ENCODE measurements around the gene PSENEN.

PSENEN gene

GRCh38 chr19:35733180-35734125 lies 12.0 kb upstream of the PSENEN start:
- H3K4me3 ChIP-seq (ENCODE audit: low read depth, low read length), result no peak overlapping the region
- DNase-seq (ENCODE audit: low read depth), result no peak
- TF ChIP-seq CTCF (IDR thresholded peaks at IDR 0.05; ENCODE audit: control insufficient read depth, extremely low read depth, insufficient read depth), result no peak

GRCh38 chr19:35734273-35734672 lies 11.2 kb upstream of the PSENEN start:
- DNase-seq (ENCODE audit: low read depth), result no peak
- no peak overlapping the region for H3K4me3 ChIP-seq (ENCODE audit: low read depth, low read length)
- no peak for TF ChIP-seq CTCF (IDR thresholded peaks at IDR 0.05; ENCODE audit: control insufficient read depth, extremely low read depth, insufficient read depth)

GRCh38 chr19:35734889-35735288 lies 10.6 kb upstream of the PSENEN start:
- DNase-seq (ENCODE audit: low read depth), result no peak
- no peak for TF ChIP-seq CTCF (IDR thresholded peaks at IDR 0.05; ENCODE audit: control insufficient read depth, extremely low read depth, insufficient read depth)

GRCh38 chr19:35736913-35737886 lies 8.3 kb upstream of the PSENEN start:
- 0 out of 2 replicates have a peak, but pooled peaks have one; percentile 18 for TF ChIP-seq CTCF (IDR thresholded peaks at IDR 0.05; ENCODE audit: control insufficient read depth, extremely low read depth, insufficient read depth)
- H3K4me3 ChIP-seq (ENCODE audit: low read depth, low read length), result no peak overlapping the region
- DNase-seq (ENCODE audit: low read depth), result no peak

More at GRCh38 chr19:35734889-35735288, 10.6 kb upstream of the PSENEN start:
- H3K4me3 ChIP-seq (ENCODE audit: low read depth, low read length), result no peak overlapping the region

- H3K4me3 ChIP-seq (ENCODE audit: low read depth, low read length), result no peak overlapping the region
- no peak for TF ChIP-seq CTCF (IDR thresholded peaks at IDR 0.05; ENCODE audit: control insufficient read depth, extremely low read depth, insufficient read depth)
- DNase-seq (ENCODE audit: low read depth), result no peak
Measured at GRCh38 chr19:35738021-35738886, 7.2 kb upstream of the PSENEN start.

- no peak overlapping the region for H3K4me3 ChIP-seq (ENCODE audit: low read depth, low read length)
- TF ChIP-seq CTCF (IDR thresholded peaks at IDR 0.05; ENCODE audit: control insufficient read depth, extremely low read depth, insufficient read depth), result no peak
Measured at GRCh38 chr19:35738887-35739229, 6.6 kb upstream of the PSENEN start.

More at GRCh38 chr19:35738887-35739229, 6.6 kb upstream of the PSENEN start:
- no peak for DNase-seq (ENCODE audit: low read depth)
